ENCODE measurements around the gene TRAPPC4.

DNA sequence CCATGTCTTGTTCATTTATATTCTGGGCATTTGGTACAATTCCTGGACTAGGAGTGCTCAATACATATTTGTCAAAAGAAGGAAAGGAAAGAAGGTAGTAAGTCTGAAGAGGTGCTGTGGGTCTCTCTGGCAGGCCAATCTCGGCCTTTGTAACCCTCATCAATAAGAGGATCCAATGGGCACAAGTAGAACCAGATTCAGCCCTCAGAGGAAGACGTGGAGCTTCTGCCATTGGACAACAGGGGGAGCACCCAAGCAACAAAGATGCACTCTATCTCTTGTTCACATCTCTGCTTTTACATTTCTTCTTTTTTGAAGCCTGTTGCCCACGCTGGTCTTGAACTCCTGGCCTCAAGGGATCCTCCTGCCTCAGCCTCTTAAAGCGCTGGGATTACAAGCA is 46.8 kb downstream of the TRAPPC4 start:
- TF ChIP-seq, protein P1, sequence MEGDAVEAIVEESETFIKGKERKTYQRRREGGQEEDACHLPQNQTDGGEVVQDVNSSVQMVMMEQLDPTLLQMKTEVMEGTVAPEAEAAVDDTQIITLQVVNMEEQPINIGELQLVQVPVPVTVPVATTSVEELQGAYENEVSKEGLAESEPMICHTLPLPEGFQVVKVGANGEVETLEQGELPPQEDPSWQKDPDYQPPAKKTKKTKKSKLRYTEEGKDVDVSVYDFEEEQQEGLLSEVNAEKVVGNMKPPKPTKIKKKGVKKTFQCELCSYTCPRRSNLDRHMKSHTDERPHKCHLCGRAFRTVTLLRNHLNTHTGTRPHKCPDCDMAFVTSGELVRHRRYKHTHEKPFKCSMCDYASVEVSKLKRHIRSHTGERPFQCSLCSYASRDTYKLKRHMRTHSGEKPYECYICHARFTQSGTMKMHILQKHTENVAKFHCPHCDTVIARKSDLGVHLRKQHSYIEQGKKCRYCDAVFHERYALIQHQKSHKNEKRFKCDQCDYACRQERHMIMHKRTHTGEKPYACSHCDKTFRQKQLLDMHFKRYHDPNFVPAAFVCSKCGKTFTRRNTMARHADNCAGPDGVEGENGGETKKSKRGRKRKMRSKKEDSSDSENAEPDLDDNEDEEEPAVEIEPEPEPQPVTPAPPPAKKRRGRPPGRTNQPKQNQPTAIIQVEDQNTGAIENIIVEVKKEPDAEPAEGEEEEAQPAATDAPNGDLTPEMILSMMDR (IDR thresholded peaks at IDR 0.05; ENCODE audit: poor library complexity), result peak; percentile 15
- no peak for TF ChIP-seq EZH2phosphoT487 (IDR thresholded peaks at IDR 0.05; ENCODE audit: low read depth, severe bottlenecking, unreplicated experiment)

Measured in hepatocyte (in vitro differentiated cells).